Measurements from ENCODE around the gene SPRR3. TPM values are rescaled to one million over a fixed set of nuclear protein-coding genes. Genes with fewer than 3 reads are reported as not detected.

Gene SPRR3
- total RNA-seq, 1 donor, result not detected

- no peak for DNase-seq (ENCODE audit: low read depth)
- no peak overlapping the region for H3K4me3 ChIP-seq (ENCODE audit: low read depth, low read length)
- TF ChIP-seq CTCF (IDR thresholded peaks at IDR 0.05; ENCODE audit: insufficient read depth, low read depth, low read length), result no peak
These were observed 41.0 kb upstream of the SPRR3 start for GRCh38 chr1:152960452-152961044.

- no peak for DNase-seq (ENCODE audit: low read depth)
- no peak overlapping the region for H3K4me3 ChIP-seq (ENCODE audit: low read depth, low read length)
- no peak for TF ChIP-seq CTCF (IDR thresholded peaks at IDR 0.05; ENCODE audit: insufficient read depth, low read depth, low read length)
These were observed 40.2 kb upstream of the SPRR3 start for GRCh38 chr1:152961226-152961891.

GRCh38 chr1:152962876-152963415, 38.6 kb upstream of the SPRR3 start:
- DNase-seq (ENCODE audit: low read depth), result no peak
- no peak for TF ChIP-seq CTCF (IDR thresholded peaks at IDR 0.05; ENCODE audit: insufficient read depth, low read depth, low read length)
- no peak overlapping the region for H3K4me3 ChIP-seq (ENCODE audit: low read depth, low read length)

- DNase-seq (ENCODE audit: low read depth), result no peak
- no peak overlapping the region for H3K4me3 ChIP-seq (ENCODE audit: low read depth, low read length)
- no peak for TF ChIP-seq CTCF (IDR thresholded peaks at IDR 0.05; ENCODE audit: insufficient read depth, low read depth, low read length)
These were observed 37.0 kb upstream of the SPRR3 start for GRCh38 chr1:152964536-152964935.

- no peak for TF ChIP-seq CTCF (IDR thresholded peaks at IDR 0.05; ENCODE audit: insufficient read depth, low read depth, low read length)
- H3K4me3 ChIP-seq (ENCODE audit: low read depth, low read length), result no peak overlapping the region
- DNase-seq (ENCODE audit: low read depth), result no peak
These were observed 35.7 kb upstream of the SPRR3 start for GRCh38 chr1:152965853-152966252.

GRCh38 chr1:152967201-152967600, 34.3 kb upstream of the SPRR3 start:
- no peak overlapping the region for H3K4me3 ChIP-seq (ENCODE audit: low read depth, low read length)
- no peak for DNase-seq (ENCODE audit: low read depth)
- no peak for TF ChIP-seq CTCF (IDR thresholded peaks at IDR 0.05; ENCODE audit: insufficient read depth, low read depth, low read length)
